ENCODE results near the gene ENOX1. TPM values are rescaled to one million over a fixed set of nuclear protein-coding genes. Genes with fewer than 3 reads are reported as not detected.
"Not testable (repeated sequence)": the region's sequence is repeated elsewhere in the genome, so short reads cannot be mapped to it uniquely, and the experiment has no call there.

Gene ENOX1
- total RNA-seq, 1 donor = 7.4 TPM

DNA sequence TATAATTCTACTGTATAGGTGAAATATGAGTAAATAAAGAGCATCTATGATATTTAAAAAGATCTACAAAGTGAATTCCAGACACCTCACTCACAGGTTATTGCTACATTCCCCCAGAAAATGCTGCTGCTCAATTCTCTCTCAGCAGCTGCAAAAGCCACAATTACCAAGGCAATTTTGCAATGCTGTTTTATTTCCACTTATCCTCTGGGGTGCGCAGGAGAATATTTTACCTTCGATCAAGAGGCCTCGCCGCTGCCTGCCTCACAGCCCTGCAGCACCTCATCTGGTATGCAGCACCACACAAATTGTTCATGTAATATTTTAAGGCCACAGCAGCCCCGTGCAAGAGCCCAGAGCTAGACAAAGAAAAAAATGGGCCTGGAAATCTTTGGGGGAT, 430.2 kb downstream of the ENOX1 start:
- no peak overlapping the region for H3K4me3 ChIP-seq (ENCODE audit: low read depth, low read length)
- TF ChIP-seq CTCF (IDR thresholded peaks at IDR 0.05; ENCODE audit: insufficient read depth, low read length) = no peak
- DNase-seq (ENCODE audit: low read depth) = no peak

DNA sequence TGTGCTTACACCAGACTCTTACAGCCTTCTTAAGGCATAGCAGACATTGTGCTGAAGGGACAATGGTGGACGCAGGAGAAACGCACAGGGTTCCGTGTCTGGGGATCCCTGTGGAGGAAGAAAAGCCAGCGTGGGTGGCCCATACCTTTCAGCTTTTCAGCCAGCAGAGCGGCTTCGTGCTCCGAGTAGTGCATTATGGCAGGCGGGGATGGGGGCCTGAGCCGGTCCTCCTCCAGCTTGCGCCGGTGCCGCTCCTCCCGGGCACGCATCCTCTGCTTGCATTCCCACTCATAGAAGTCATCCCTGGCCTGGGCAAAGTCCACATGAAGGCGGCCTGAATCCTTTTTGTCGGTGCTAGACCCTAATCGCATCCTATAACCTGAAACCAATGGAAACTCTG, 431.0 kb downstream of the ENOX1 start:
- no peak for DNase-seq (ENCODE audit: low read depth)
- no peak for TF ChIP-seq CTCF (IDR thresholded peaks at IDR 0.05; ENCODE audit: insufficient read depth, low read length)
- H3K4me3 ChIP-seq (ENCODE audit: low read depth, low read length) = no peak overlapping the region

DNA sequence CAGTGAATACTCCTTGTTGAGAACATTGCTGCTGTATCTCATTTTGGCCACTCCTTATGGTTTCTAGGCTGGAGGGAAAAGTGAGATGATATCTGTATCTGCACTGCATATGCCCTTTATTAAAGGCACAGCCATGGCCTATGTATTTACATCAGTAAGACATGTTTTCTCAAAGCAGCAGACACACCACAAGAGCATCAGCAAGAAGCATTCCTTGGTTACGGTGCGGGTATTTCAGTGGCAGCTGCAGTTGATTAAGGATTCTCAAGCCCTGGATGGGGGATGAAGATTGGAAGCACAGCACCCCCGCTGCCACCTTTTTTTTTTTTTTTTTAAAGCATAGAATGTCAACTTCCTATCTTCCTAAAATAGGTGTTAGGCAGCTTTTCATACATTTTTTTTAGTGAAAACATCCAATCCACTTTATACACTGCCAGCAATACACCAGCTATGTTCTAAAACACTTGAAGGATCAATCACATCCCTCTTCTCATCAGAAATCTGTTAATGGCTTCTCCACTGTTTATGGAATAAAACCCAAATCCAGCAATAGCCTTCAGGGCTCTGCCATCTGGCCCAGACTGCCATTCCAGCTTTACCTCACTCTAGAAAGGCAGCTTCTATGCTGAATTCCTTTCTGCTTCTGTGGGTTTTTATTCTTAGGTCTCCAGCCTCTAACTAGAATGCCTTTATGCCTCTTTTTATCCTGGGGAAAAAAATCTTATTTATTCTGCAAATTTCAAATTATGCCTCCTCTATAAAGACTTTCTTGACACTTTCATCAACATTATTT, 432.4 kb downstream of the ENOX1 start:
- no peak overlapping the region for H3K4me3 ChIP-seq (ENCODE audit: low read depth, low read length)
- TF ChIP-seq CTCF (IDR thresholded peaks at IDR 0.05; ENCODE audit: insufficient read depth, low read length) = no peak
- no peak for DNase-seq (ENCODE audit: low read depth)

DNA sequence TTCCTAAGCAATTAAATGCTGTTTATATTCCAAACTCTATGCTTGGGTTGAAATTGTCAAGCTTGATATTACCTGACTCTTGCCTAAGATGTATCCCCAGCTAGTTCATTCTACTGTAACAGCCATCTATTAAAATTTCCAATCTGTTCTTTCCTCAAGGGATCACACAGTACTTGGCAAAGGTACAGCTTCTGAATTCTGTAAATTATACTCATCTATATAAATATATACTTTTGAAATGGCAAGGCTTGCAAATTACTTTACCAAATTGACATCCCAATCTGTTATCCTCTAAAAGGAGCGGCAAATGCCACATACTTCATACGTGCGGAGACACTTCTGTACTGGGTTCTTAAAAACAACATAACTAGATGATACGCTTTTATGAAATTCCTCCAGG, 433.1 kb downstream of the ENOX1 start:
- no peak for DNase-seq (ENCODE audit: low read depth)
- no peak overlapping the region for H3K4me3 ChIP-seq (ENCODE audit: low read depth, low read length)
- TF ChIP-seq CTCF (IDR thresholded peaks at IDR 0.05; ENCODE audit: insufficient read depth, low read length) = no peak

- not testable (repeated sequence) for H3K4me3 ChIP-seq (ENCODE audit: low read depth, low read length); DNase-seq (ENCODE audit: low read depth)
Measured at GRCh38 chr13:43351612-43352011, 435.2 kb downstream of the ENOX1 start.

- no peak overlapping the region for H3K4me3 ChIP-seq (ENCODE audit: low read depth, low read length)
- DNase-seq (ENCODE audit: low read depth) = peak; percentile 27
- no peak for TF ChIP-seq CTCF (IDR thresholded peaks at IDR 0.05; ENCODE audit: insufficient read depth, low read length)
Measured at GRCh38 chr13:43348397-43348796, 438.4 kb downstream of the ENOX1 start.

- DNase-seq (ENCODE audit: low read depth) = no peak
- TF ChIP-seq CTCF (IDR thresholded peaks at IDR 0.05; ENCODE audit: insufficient read depth, low read length) = no peak
- H3K4me3 ChIP-seq (ENCODE audit: low read depth, low read length) = no peak overlapping the region
Measured at GRCh38 chr13:43347877-43348276, 438.9 kb downstream of the ENOX1 start.
